ENCODE data around the gene LILRB3.

- peak in 3 of 6 experiments; percentile 17 to 48 (median 44) for TF ChIP-seq CTCF (IDR thresholded peaks at IDR 0.05)
- TF ChIP-seq POLR2A (IDR thresholded peaks at IDR 0.05): peak; percentile 38 to 67
These were observed 33.6 kb downstream of the LILRB3 start, which contains the start of gene MBOAT7 for GRCh38 chr19:54189145-54189734.

All from adrenal gland (tissue), 5 donors.